ES-I3 (cell line): Measurements from ENCODE around the gene TICAM1.

Experiments
- H3K36me3 ChIP-seq: 2 replicates; pipeline ENCODE4 v1.6.1; 2013; ENCODE audit warnings: mild to moderate bottlenecking, low read length, control low read depth, moderate library complexity; ENCODE audit not compliant: insufficient read depth
- H3K4me1 ChIP-seq: 2 replicates; pipeline ENCODE4 v1.6.1; 2013; ENCODE audit warnings: mild to moderate bottlenecking, control low read depth, low read length; ENCODE audit not compliant: insufficient read depth
- H3K9ac ChIP-seq: 2 replicates; pipeline ENCODE4 v1.6.1; 2013; ENCODE audit warnings: low read depth, mild to moderate bottlenecking, low read length, moderate library complexity
- H3K9me3 ChIP-seq: 2 replicates; pipeline ENCODE4 v1.6.1; 2013; ENCODE audit warnings: mild to moderate bottlenecking, low read length, moderate library complexity; ENCODE audit not compliant: control insufficient read depth, insufficient read depth

The TICAM1 gene

DNA sequence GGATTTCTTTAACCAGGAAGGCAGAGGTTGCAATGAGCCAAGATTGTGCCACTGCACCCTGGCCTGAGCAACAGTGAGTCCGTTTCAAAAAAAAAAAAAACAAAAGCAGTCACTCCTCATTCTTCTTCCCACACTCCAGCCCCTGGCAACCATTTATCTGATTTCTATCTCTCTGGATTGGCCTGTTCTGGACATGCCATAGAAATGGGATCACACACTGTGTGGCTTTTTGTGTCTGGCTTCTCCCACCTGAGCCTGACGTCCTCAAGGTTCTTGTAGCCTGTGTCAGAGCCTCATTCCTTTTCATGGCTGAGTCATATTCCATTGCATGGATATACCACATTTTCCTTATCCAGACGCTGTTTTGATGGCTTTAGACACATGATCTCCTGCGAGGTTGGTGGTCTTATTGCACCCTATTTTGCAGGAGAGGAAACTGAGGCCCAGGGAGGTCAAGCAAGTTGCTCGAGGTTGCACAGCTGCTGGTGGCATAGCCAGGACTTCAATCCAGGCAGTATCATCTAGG lies 55.8 kb downstream of the TICAM1 start:
- H3K9ac ChIP-seq, result no peak overlapping the region
- H3K36me3 ChIP-seq, result no peaks in the 10 kb centered on the region
- no peaks in the 10 kb centered on the region for H3K4me1 ChIP-seq
- H3K9me3 ChIP-seq, result no peaks in the 10 kb centered on the region

DNA sequence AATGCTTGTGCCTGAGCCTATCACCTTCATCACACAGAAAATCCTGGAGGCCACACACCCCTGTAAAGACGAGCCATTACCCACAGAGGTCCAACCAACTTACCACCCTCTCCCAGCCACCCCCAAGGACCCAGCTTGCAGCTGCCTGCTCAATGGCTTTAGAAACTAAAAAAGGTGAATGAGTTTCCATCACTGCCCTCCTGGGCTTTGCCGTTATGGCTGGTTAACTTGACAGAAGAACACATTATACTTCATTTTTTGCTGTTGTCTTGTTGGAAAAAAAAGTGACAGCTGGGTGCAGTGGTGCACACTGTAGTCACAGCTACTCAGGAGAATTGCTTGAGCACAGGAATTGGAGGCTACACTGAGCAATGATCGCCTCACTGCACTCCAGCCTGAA lies 57.4 kb downstream of the TICAM1 start:
- Histone ChIP-seq H3K4me1 (no peaks in the 10 kb centered on the region), H3K9ac (no peak overlapping the region), H3K36me3 (no peaks in the 10 kb centered on the region)

DNA sequence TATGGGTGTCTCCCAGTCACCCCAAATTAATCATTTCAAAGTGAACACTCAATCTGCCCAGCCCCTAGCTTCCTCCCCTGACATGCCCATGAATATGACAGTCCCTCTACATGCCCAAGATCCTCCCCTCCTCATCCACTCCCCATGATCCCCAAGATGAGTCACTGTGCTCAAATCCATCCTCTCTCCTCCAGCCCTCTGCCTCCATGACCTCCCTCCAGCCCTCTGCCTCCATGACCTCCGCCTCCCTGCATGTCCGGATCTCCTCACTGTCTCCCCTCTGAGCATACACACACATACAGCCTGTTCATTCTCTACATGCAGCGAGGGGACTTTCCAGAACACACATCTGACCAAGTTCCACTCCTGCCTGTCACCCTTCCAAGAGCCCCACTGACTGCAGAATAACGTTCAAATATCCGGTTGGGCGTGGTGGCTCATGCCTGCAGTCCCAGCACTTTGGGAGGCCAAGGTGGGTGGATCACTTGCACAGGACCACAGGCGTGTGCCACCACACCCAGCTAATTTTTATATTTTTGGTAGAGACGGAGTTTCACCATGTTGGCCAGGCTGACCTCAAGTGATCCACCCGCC lies 58.4 kb downstream of the TICAM1 start:
- H3K9ac ChIP-seq, result no peak overlapping the region
- H3K4me1 ChIP-seq, result no peaks in the 10 kb centered on the region
- no peaks in the 10 kb centered on the region for H3K36me3 ChIP-seq
- H3K9me3 ChIP-seq, result no peaks in the 10 kb centered on the region

More for the DNA sequence above, 57.4 kb downstream of the TICAM1 start:
- no peaks in the 10 kb centered on the region for H3K9me3 ChIP-seq

DNA sequence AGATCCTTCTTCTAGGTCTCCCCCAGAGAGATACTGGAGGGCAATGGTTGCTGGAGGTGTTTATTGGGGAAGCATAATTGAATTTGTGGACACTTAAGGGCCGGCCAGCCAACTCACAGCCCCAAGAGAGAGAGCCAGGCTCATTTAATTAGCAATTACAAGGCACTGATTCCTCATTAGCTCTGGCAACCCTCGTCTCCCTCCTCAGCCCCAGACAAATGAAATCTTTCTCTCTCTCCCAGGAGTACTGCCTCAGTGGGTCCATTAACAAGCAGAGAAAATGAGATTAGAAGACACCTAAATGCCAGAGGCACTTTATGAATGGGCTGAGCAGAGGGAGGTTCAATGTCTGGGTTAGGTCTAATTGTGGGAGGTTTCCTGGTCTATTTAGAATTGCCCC lies 58.9 kb downstream of the TICAM1 start:
- Histone ChIP-seq H3K4me1 (no peaks in the 10 kb centered on the region), H3K36me3 (no peaks in the 10 kb centered on the region), H3K9me3 (no peaks in the 10 kb centered on the region), H3K9ac (no peak overlapping the region)

DNA sequence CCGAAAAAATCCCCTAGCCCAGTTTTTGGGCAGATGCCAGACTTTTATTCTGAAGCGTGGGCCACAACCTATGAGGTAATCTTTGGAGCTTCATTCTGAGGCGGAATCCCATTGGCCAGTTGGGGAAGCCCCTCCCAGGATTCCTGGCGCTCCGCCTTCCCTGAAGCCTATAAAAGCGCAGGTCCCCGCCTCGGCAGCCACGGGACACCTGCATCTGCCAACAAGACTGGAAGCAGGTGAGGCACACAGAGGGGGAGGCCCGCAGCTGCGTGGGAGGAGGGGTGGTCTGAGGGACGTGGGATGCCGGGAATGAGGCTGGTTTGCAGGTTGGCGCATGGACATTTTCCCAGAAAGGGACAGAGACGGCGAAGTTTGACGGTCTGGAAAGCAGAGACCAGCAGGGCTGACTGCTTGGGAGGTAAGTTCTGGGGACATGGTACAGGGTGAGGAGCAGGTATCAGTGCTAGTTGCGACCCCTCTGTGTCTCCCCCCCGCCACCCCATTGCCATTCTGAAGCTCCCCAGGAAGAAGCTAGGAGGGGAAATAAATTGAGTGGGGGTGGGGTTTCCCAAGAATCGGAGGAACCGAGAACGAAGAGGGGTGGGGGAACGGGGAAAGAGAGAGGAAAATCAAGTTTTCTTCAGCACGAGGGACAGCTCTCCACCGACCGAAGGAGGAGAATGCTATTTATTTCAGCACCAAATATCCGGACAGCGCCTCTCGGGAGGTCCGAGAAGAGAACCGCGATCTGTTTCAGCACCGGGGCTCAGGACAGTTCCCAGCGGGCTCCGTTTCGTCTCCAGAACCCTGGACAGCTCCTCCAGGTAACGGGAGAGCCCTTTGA lies 62.4 kb downstream of the TICAM1 start:
- no peaks in the 10 kb centered on the region for H3K4me1 ChIP-seq
- no peaks in the 10 kb centered on the region for H3K9me3 ChIP-seq
- H3K9ac ChIP-seq, result no peak overlapping the region
- H3K36me3 ChIP-seq, result no peaks in the 10 kb centered on the region
